IMR-90 (cell line): ENCODE results near the gene BTK.

Experiments
- CHD1 ChIP-seq: IDR thresholded peaks from 2 replicates; pipeline ENCODE4 v1.6.1; 2012; ENCODE audit warnings: low read depth, low read length, improper control_type of control experiment
- FOS ChIP-seq: fragments of 150-350 bp; IDR thresholded peaks from 2 replicates; pipeline ENCODE4 v1.6.1; 2016; ENCODE audit warnings: low read depth, low read length
- MAZ ChIP-seq: IDR thresholded peaks from 2 replicates; pipeline ENCODE4 v1.6.1; 2012; ENCODE audit warnings: low read depth, mild to moderate bottlenecking, low read length, improper control_type of control experiment, moderate library complexity, borderline replicate concordance
- MXI1 ChIP-seq: IDR thresholded peaks from 2 replicates; pipeline ENCODE4 v1.6.1; 2012; ENCODE audit warnings: low read depth, mild to moderate bottlenecking, low read length, moderate library complexity, borderline replicate concordance
- NFE2L2 ChIP-seq: fragments of 150-350 bp; IDR thresholded peaks from 2 replicates; pipeline ENCODE4 v1.6.1; 2016; ENCODE audit warnings: low read depth, mild to moderate bottlenecking, low read length
- POLR2A ChIP-seq: IDR thresholded peaks from 2 replicates; pipeline ENCODE4 v1.6.1; 2012; ENCODE audit warnings: mild to moderate bottlenecking, low read depth, low read length
- RAD21 ChIP-seq: IDR thresholded peaks from 2 replicates; pipeline ENCODE4 v1.6.1; 2012; ENCODE audit warnings: low read length, improper control_type of control experiment
- RCOR1 ChIP-seq: IDR thresholded peaks from 2 replicates; pipeline ENCODE4 v1.6.1; 2012; ENCODE audit warnings: mild to moderate bottlenecking, low read length, improper control_type of control experiment; ENCODE audit not compliant: insufficient replicate concordance
- RFX5 ChIP-seq: IDR thresholded peaks from 2 replicates; pipeline ENCODE4 v1.8.0; 2012; ENCODE audit warnings: low read depth, mild to moderate bottlenecking, low read length, moderate library complexity
- SMC3 ChIP-seq: fragments of 150-350 bp; IDR thresholded peaks from 2 replicates; pipeline ENCODE4 v1.6.1; 2016; ENCODE audit warnings: low read depth, mild to moderate bottlenecking, antibody characterized with exemption, low read length, moderate library complexity
- TF ChIP-seq, protein P1 (sequence below): fragments of 150-350 bp; IDR thresholded peaks from 2 replicates; pipeline ENCODE4 v1.6.1; 2017; ENCODE audit warnings: mild to moderate bottlenecking, antibody characterized with exemption, low read length, low read depth
- TF ChIP-seq, protein P2 (sequence below): conservative IDR thresholded peaks from 2 replicates; pipeline ENCODE4 v1.5.1; 2012; ENCODE audit warnings: mild to moderate bottlenecking, low read depth, low read length, improper control_type of control experiment
- TF ChIP-seq, protein P3 (sequence below): fragments of 150-350 bp; IDR thresholded peaks from 2 replicates; pipeline ENCODE4 v1.6.1; 2016; ENCODE audit warnings: low read depth, mild to moderate bottlenecking, low read length, moderate library complexity, borderline replicate concordance

DNA sequence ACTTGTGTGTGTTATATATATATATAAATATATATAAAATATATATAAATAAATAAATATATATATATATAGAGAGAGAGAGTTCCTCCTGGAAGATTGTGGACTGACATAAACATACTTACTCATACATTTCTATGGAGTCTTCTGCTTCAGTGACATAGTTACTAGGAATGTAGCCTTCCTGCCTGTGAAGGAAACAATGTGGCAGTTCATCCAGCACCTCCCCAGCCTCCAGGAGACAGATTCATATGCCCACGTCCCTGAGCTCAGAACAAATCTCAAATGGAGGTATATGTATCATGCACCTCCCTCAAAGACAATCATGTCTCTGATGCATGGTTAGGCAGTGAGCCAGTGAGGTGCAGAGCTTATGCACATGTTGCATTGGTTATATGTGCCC lies 26.0 kb downstream of the BTK start:
- TF ChIP-seq, protein P1, sequence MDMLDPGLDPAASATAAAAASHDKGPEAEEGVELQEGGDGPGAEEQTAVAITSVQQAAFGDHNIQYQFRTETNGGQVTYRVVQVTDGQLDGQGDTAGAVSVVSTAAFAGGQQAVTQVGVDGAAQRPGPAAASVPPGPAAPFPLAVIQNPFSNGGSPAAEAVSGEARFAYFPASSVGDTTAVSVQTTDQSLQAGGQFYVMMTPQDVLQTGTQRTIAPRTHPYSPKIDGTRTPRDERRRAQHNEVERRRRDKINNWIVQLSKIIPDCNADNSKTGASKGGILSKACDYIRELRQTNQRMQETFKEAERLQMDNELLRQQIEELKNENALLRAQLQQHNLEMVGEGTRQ: no peak
- TF ChIP-seq, protein P2, sequence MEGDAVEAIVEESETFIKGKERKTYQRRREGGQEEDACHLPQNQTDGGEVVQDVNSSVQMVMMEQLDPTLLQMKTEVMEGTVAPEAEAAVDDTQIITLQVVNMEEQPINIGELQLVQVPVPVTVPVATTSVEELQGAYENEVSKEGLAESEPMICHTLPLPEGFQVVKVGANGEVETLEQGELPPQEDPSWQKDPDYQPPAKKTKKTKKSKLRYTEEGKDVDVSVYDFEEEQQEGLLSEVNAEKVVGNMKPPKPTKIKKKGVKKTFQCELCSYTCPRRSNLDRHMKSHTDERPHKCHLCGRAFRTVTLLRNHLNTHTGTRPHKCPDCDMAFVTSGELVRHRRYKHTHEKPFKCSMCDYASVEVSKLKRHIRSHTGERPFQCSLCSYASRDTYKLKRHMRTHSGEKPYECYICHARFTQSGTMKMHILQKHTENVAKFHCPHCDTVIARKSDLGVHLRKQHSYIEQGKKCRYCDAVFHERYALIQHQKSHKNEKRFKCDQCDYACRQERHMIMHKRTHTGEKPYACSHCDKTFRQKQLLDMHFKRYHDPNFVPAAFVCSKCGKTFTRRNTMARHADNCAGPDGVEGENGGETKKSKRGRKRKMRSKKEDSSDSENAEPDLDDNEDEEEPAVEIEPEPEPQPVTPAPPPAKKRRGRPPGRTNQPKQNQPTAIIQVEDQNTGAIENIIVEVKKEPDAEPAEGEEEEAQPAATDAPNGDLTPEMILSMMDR: no peak
- no peak for TF ChIP-seq POLR2A
- no peak for TF ChIP-seq MAZ
- no peak for TF ChIP-seq NFE2L2
- TF ChIP-seq RCOR1: no peak
- TF ChIP-seq MXI1: no peak
- TF ChIP-seq, protein P3, sequence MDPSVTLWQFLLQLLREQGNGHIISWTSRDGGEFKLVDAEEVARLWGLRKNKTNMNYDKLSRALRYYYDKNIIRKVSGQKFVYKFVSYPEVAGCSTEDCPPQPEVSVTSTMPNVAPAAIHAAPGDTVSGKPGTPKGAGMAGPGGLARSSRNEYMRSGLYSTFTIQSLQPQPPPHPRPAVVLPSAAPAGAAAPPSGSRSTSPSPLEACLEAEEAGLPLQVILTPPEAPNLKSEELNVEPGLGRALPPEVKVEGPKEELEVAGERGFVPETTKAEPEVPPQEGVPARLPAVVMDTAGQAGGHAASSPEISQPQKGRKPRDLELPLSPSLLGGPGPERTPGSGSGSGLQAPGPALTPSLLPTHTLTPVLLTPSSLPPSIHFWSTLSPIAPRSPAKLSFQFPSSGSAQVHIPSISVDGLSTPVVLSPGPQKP: no peak
- no peak for TF ChIP-seq RFX5
- TF ChIP-seq RAD21: no peak
- no peak for TF ChIP-seq FOS
- TF ChIP-seq CHD1: no peak
- no peak for TF ChIP-seq SMC3
